Astrocyte (in vitro differentiated cells and primary cell): ENCODE data around the gene ULK1. TPM values are rescaled to one million over a fixed set of nuclear protein-coding genes. Genes with fewer than 3 reads are reported as not detected.

Experiments
- DNase-seq: peaks from one replicate; pipeline ENCODE4 v3.0.0-alpha.2; 2010; ENCODE audit warnings: low read depth
- FAIRE-seq: peaks from 2 replicates; lab custom pipeline; 2011; peaks lifted over from hg19 to GRCh38; lab: Jason Lieb, UNC
- H2AFZ ChIP-seq: 2 replicates; pipeline ENCODE4 v1.6.0; 2012; ENCODE audit warnings: low read depth, low read length, inconsistent platforms
- H3K27ac ChIP-seq: 2 replicates; pipeline ENCODE4 v1.5.1; 2011; ENCODE audit warnings: low read depth, low read length, inconsistent platforms
- H3K27me3 ChIP-seq: 2 replicates; pipeline ENCODE4 v1.6.0; 2011; ENCODE audit warnings: low read length, inconsistent platforms; ENCODE audit not compliant: insufficient read depth
- H3K36me3 ChIP-seq: 2 replicates; pipeline ENCODE4 v1.5.1; 2011; ENCODE audit warnings: low read length, inconsistent platforms; ENCODE audit not compliant: insufficient read depth
- H3K4me1 ChIP-seq: 2 replicates; pipeline ENCODE4 v1.5.1; 2011; ENCODE audit warnings: low read length, inconsistent platforms; ENCODE audit not compliant: insufficient read depth
- H3K4me2 ChIP-seq: 2 replicates; pipeline ENCODE4 v1.6.0; 2012; ENCODE audit warnings: low read length, inconsistent platforms
- H3K4me3 ChIP-seq: 2 replicates; pipeline ENCODE4 v1.5.1; 2011; ENCODE audit warnings: low read depth, mild to moderate bottlenecking, low read length, inconsistent platforms; ENCODE audit not compliant: insufficient read depth
- H3K79me2 ChIP-seq: 2 replicates; pipeline ENCODE4 v1.6.0; 2012; ENCODE audit warnings: mild to moderate bottlenecking, low read length, inconsistent platforms; ENCODE audit not compliant: insufficient read depth
- H3K9ac ChIP-seq: 2 replicates; pipeline ENCODE4 v1.6.0; 2012; ENCODE audit warnings: mild to moderate bottlenecking, low read length, inconsistent platforms
- H3K9me3 ChIP-seq: 2 replicates; pipeline ENCODE4 v1.5.1; 2012; ENCODE audit warnings: low read depth, mild to moderate bottlenecking, low read length, inconsistent platforms; ENCODE audit not compliant: insufficient read depth
- H4K20me1 ChIP-seq: 2 replicates; pipeline ENCODE4 v1.6.0; 2012; ENCODE audit warnings: low read length, inconsistent platforms; ENCODE audit not compliant: insufficient read depth
- H3K27ac Mint-ChIP-seq: one replicate; pipeline ENCODE4 v1.8.0; 2021; ENCODE audit warnings: mild to moderate bottlenecking, mixed read lengths; ENCODE audit not compliant: unreplicated experiment
- H3K27me3 Mint-ChIP-seq: one replicate; pipeline ENCODE4 v1.8.0; 2021; ENCODE audit warnings: low read depth, mixed read lengths; ENCODE audit not compliant: unreplicated experiment
- H3K36me3 Mint-ChIP-seq: one replicate; pipeline ENCODE4 v1.8.0; 2021; ENCODE audit warnings: low read depth, mixed read lengths; ENCODE audit not compliant: unreplicated experiment
- H3K4me1 Mint-ChIP-seq: one replicate; pipeline ENCODE4 v1.8.0; 2021; ENCODE audit warnings: low read depth, mixed read lengths; ENCODE audit not compliant: unreplicated experiment
- H3K4me3 Mint-ChIP-seq: one replicate; pipeline ENCODE4 v1.8.0; 2021; ENCODE audit warnings: mild to moderate bottlenecking, moderate library complexity, mixed read lengths; ENCODE audit not compliant: unreplicated experiment
- H3K9me3 Mint-ChIP-seq: one replicate; pipeline ENCODE4 v1.8.0; 2021; ENCODE audit warnings: mild to moderate bottlenecking, mixed read lengths; ENCODE audit not compliant: unreplicated experiment
- CTCF ChIP-seq: IDR thresholded peaks from 2 replicates; pipeline ENCODE4 v1.5.1; 2011; ENCODE audit warnings: low read depth, mild to moderate bottlenecking, inconsistent platforms, low read length, moderate library complexity; ENCODE audit not compliant: insufficient read depth
- EZH2 ChIP-seq: IDR thresholded peaks from 2 replicates; pipeline ENCODE4 v1.6.1; 2012; ENCODE audit warnings: mild to moderate bottlenecking, low read length, inconsistent platforms; ENCODE audit not compliant: insufficient read depth
- total RNA-seq: library from RNA; stranded (reverse); gene quantifications from 2 replicates; pipeline ENCODE4 v1.2.1, GENCODE V29; 2021

ULK1 gene
- total RNA-seq, 1 donor from 2014 or later: 51.8 TPM

GRCh38 chr12:131856366-131857097, 37.9 kb upstream of the ULK1 start:
- no peak overlapping the region for H3K4me3 Mint-ChIP-seq
- no peaks in the 10 kb centered on the region for H3K36me3 ChIP-seq
- H3K27ac ChIP-seq: no peak overlapping the region
- no peaks in the 10 kb centered on the region for H4K20me1 ChIP-seq
- no peak overlapping the region for H3K4me2 ChIP-seq
- H3K79me2 ChIP-seq: no peaks in the 10 kb centered on the region
- H3K27me3 Mint-ChIP-seq: peaks cover 18% of the 10 kb centered on the region
- H2AFZ ChIP-seq: no peak overlapping the region
- no peak overlapping the region for H3K27ac Mint-ChIP-seq
- no peak for TF ChIP-seq CTCF
- TF ChIP-seq EZH2: no peak
- H3K4me3 ChIP-seq: no peak overlapping the region
- no peaks in the 10 kb centered on the region for H3K36me3 Mint-ChIP-seq
- no peaks in the 10 kb centered on the region for H3K27me3 ChIP-seq
- peaks cover 22% of the 10 kb centered on the region for H3K4me1 ChIP-seq
- no peak overlapping the region for H3K9ac ChIP-seq
- H3K9me3 Mint-ChIP-seq: no peaks in the 10 kb centered on the region
- DNase-seq: no peak
- H3K9me3 ChIP-seq: no peaks in the 10 kb centered on the region
- FAIRE-seq: no peak
- peaks cover 10% of the 10 kb centered on the region for H3K4me1 Mint-ChIP-seq

- H3K4me1 ChIP-seq: peaks cover 14% of the 10 kb centered on the region
- H3K4me2 ChIP-seq: no peak overlapping the region
- Mint-ChIP-seq H3K9me3 (no peaks in the 10 kb centered on the region), H3K27ac (peak overlapping the region; percentile 27), H3K4me3 (no peak overlapping the region), H3K27me3 (peaks cover 18% of the 10 kb centered on the region), H3K4me1 (peaks cover 18% of the 10 kb centered on the region), H3K36me3 (no peaks in the 10 kb centered on the region)
- no peak overlapping the region for H3K27ac ChIP-seq
- no peaks in the 10 kb centered on the region for H3K27me3 ChIP-seq
- no peak for TF ChIP-seq CTCF
- no peaks in the 10 kb centered on the region for H3K9me3 ChIP-seq
- no peak overlapping the region for H3K9ac ChIP-seq
- no peaks in the 10 kb centered on the region for H3K79me2 ChIP-seq
- no peaks in the 10 kb centered on the region for H4K20me1 ChIP-seq
- no peak overlapping the region for H3K4me3 ChIP-seq
- no peak overlapping the region for H2AFZ ChIP-seq
- no peaks in the 10 kb centered on the region for H3K36me3 ChIP-seq
- no peak for DNase-seq
- FAIRE-seq: no peak
Measured at GRCh38 chr12:131857908-131858850, 36.2 kb upstream of the ULK1 start.
